HEK293 (cell line): ENCODE data around the gene WNT4.

Experiments
- KLF1 ChIP-seq: fragments of 450-650 bp; formaldehyde crosslinking; IDR thresholded peaks from 2 replicates; pipeline ENCODE4 v1.5.1; 2016; ENCODE audit warnings: missing biosample characterization, missing genetic modification characterization
- KLF16 ChIP-seq: fragments of 450-650 bp; formaldehyde crosslinking; IDR thresholded peaks from 2 replicates; pipeline ENCODE4 v1.5.1; 2017; ENCODE audit warnings: missing biosample characterization, missing genetic modification characterization
- OVOL3 ChIP-seq: fragments of 450-650 bp; formaldehyde crosslinking; IDR thresholded peaks from 2 replicates; pipeline ENCODE4 v1.5.1; 2016; ENCODE audit warnings: missing biosample characterization, missing genetic modification characterization
- ZBTB1 ChIP-seq: fragments of 450-650 bp; formaldehyde crosslinking; IDR thresholded peaks from 2 replicates; pipeline ENCODE4 v1.5.1; 2016; ENCODE audit warnings: missing biosample characterization, missing genetic modification characterization
- ZNF184 ChIP-seq: fragments of 450-650 bp; IDR thresholded peaks from 2 replicates; pipeline ENCODE4 v1.5.1; 2018; ENCODE audit warnings: missing biosample characterization, mild to moderate bottlenecking, missing genetic modification characterization
- ZNF24 ChIP-seq: fragments of 450-650 bp; formaldehyde crosslinking; IDR thresholded peaks from 2 replicates; pipeline ENCODE4 v1.5.1; 2016; ENCODE audit warnings: missing biosample characterization, missing genetic modification characterization
- ZNF274 ChIP-seq, 2 experiments: fragments of 200-500 bp in 1 of 2; fragments of 450-650 bp in 1 of 2; sonication (Bioruptor generic) in 1 of 2; formaldehyde crosslinking in 1 of 2; IDR thresholded peaks; 2 replicates each; pipeline versions ENCODE4 v1.5.1 to v1.6.1; 2014 to 2016; ENCODE audit warnings: borderline replicate concordance in 1 of 2, inconsistent platforms in 1 of 2, low read length in 1 of 2, missing biosample characterization in 1 of 2, missing genetic modification characterization in 1 of 2
- ZNF701 ChIP-seq: fragments of 450-650 bp; formaldehyde crosslinking; IDR thresholded peaks from 2 replicates; pipeline ENCODE4 v1.5.1; 2016; ENCODE audit warnings: missing biosample characterization, missing genetic modification characterization
- TF ChIP-seq, protein P1 (sequence below): fragments of 450-650 bp; formaldehyde crosslinking; IDR thresholded peaks from 2 replicates; pipeline ENCODE4 v1.5.1; 2016; ENCODE audit warnings: missing biosample characterization, missing genetic modification characterization, low read depth
- TF ChIP-seq, protein P2 (sequence below): fragments of 450-650 bp; formaldehyde crosslinking; IDR thresholded peaks from 2 replicates; pipeline ENCODE4 v1.5.1; 2016; ENCODE audit warnings: missing biosample characterization, missing genetic modification characterization
- TF ChIP-seq, protein P3 (sequence below): fragments of 450-650 bp; formaldehyde crosslinking; IDR thresholded peaks from 2 replicates; pipeline ENCODE4 v1.5.1; 2016; ENCODE audit warnings: missing biosample characterization, missing genetic modification characterization
- TF ChIP-seq, protein P4 (sequence below): fragments of 450-650 bp; formaldehyde crosslinking; IDR thresholded peaks from 2 replicates; pipeline ENCODE4 v1.5.1; 2016; ENCODE audit warnings: missing biosample characterization, missing genetic modification characterization

DNA sequence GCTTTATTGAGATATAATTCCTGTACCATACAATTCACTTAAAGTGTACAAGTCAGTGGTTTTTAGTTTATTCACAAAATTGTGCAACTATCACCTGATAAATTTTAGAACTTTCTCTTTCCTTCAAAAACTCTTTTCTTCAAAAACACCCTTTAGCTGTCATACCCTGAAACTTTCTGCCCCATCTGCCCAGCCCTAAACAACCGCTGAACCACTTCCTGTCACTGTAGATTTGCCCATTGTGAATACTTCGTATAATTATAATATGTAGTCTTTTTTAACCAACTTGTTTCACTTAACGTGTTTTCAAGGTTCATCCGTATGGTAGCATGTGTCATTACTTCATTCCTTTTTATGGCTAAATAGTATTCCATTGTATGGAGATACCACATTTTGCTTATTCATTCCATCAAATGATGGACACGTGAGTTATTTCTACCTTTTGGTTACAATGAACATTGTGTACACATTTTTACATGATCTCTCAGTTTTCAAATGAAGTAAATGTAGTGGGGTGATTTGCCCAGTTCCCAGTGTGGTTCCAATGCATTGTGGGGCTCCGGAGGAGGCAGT is 37.9 kb downstream of the WNT4 start:
- TF ChIP-seq, protein P1, sequence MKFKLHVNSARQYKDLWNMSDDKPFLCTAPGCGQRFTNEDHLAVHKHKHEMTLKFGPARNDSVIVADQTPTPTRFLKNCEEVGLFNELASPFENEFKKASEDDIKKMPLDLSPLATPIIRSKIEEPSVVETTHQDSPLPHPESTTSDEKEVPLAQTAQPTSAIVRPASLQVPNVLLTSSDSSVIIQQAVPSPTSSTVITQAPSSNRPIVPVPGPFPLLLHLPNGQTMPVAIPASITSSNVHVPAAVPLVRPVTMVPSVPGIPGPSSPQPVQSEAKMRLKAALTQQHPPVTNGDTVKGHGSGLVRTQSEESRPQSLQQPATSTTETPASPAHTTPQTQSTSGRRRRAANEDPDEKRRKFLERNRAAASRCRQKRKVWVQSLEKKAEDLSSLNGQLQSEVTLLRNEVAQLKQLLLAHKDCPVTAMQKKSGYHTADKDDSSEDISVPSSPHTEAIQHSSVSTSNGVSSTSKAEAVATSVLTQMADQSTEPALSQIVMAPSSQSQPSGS, result no peak
- TF ChIP-seq ZNF701 (tag by site-specific recombination) (no peak), KLF1 (no peak), ZNF274 (IDR thresholded peaks at IDR 0.05; ENCODE audit: low read length) (no peak), ZNF274 (tag by site-specific recombination; IDR thresholded peaks at IDR 0.05; ENCODE audit: borderline replicate concordance) (no peak), ZNF184 (tag by site-specific recombination) (no peak), OVOL3 (tag by site-specific recombination) (no peak), ZBTB1 (tag by site-specific recombination) (no peak), KLF16 (tag by site-specific recombination) (no peak), ZNF24 (tag by site-specific recombination) (no peak)
- TF ChIP-seq, protein P2, sequence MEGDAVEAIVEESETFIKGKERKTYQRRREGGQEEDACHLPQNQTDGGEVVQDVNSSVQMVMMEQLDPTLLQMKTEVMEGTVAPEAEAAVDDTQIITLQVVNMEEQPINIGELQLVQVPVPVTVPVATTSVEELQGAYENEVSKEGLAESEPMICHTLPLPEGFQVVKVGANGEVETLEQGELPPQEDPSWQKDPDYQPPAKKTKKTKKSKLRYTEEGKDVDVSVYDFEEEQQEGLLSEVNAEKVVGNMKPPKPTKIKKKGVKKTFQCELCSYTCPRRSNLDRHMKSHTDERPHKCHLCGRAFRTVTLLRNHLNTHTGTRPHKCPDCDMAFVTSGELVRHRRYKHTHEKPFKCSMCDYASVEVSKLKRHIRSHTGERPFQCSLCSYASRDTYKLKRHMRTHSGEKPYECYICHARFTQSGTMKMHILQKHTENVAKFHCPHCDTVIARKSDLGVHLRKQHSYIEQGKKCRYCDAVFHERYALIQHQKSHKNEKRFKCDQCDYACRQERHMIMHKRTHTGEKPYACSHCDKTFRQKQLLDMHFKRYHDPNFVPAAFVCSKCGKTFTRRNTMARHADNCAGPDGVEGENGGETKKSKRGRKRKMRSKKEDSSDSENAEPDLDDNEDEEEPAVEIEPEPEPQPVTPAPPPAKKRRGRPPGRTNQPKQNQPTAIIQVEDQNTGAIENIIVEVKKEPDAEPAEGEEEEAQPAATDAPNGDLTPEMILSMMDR (tag by site-specific recombination), result no peak
- TF ChIP-seq, protein P3, sequence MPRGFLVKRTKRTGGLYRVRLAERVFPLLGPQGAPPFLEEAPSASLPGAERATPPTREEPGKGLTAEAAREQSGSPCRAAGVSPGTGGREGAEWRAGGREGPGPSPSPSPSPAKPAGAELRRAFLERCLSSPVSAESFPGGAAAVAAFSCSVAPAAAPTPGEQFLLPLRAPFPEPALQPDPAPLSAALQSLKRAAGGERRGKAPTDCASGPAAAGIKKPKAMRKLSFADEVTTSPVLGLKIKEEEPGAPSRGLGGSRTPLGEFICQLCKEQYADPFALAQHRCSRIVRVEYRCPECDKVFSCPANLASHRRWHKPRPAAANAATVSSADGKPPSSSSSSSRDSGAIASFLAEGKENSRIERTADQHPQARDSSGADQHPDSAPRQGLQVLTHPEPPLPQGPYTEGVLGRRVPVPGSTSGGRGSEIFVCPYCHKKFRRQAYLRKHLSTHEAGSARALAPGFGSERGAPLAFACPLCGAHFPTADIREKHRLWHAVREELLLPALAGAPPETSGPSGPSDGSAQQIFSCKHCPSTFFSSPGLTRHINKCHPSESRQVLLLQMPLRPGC, result no peak
- TF ChIP-seq, protein P4, sequence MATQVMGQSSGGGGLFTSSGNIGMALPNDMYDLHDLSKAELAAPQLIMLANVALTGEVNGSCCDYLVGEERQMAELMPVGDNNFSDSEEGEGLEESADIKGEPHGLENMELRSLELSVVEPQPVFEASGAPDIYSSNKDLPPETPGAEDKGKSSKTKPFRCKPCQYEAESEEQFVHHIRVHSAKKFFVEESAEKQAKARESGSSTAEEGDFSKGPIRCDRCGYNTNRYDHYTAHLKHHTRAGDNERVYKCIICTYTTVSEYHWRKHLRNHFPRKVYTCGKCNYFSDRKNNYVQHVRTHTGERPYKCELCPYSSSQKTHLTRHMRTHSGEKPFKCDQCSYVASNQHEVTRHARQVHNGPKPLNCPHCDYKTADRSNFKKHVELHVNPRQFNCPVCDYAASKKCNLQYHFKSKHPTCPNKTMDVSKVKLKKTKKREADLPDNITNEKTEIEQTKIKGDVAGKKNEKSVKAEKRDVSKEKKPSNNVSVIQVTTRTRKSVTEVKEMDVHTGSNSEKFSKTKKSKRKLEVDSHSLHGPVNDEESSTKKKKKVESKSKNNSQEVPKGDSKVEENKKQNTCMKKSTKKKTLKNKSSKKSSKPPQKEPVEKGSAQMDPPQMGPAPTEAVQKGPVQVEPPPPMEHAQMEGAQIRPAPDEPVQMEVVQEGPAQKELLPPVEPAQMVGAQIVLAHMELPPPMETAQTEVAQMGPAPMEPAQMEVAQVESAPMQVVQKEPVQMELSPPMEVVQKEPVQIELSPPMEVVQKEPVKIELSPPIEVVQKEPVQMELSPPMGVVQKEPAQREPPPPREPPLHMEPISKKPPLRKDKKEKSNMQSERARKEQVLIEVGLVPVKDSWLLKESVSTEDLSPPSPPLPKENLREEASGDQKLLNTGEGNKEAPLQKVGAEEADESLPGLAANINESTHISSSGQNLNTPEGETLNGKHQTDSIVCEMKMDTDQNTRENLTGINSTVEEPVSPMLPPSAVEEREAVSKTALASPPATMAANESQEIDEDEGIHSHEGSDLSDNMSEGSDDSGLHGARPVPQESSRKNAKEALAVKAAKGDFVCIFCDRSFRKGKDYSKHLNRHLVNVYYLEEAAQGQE (tag by site-specific recombination), result no peak
